ENCODE results near the gene EP400.

EP400 gene

DNA sequence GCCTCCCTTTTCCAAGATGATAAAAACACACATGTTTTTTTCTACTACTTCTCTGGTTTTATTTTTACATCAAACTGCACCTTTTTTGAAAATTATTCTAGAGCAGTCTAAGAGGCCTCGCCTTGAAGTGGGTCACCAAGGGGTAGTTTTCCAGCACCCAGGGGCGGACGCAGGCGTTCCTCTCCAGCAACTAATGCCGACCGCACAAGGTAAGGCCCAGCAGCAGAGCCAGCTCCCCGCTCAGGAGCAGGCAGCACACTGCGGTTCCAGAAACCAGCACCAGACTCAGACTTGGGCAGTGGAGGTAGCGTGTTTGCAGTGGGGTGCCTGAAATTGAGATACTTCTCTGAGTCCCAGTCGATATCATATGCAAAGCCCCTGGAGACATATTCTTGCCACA, 31.6 kb downstream of the EP400 start:
- H3K4me1 ChIP-seq (ENCODE audit: insufficient read depth, low read length, severe bottlenecking) = no peaks in the 10 kb centered on the region
- H3K4me3 ChIP-seq (ENCODE audit: low read depth, low read length, poor library complexity, severe bottlenecking) = no peak overlapping the region
- TF ChIP-seq, protein P1, sequence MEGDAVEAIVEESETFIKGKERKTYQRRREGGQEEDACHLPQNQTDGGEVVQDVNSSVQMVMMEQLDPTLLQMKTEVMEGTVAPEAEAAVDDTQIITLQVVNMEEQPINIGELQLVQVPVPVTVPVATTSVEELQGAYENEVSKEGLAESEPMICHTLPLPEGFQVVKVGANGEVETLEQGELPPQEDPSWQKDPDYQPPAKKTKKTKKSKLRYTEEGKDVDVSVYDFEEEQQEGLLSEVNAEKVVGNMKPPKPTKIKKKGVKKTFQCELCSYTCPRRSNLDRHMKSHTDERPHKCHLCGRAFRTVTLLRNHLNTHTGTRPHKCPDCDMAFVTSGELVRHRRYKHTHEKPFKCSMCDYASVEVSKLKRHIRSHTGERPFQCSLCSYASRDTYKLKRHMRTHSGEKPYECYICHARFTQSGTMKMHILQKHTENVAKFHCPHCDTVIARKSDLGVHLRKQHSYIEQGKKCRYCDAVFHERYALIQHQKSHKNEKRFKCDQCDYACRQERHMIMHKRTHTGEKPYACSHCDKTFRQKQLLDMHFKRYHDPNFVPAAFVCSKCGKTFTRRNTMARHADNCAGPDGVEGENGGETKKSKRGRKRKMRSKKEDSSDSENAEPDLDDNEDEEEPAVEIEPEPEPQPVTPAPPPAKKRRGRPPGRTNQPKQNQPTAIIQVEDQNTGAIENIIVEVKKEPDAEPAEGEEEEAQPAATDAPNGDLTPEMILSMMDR (IDR thresholded peaks at IDR 0.05; ENCODE audit: low read length) = no peak
- no peak for TF ChIP-seq EZH2 (IDR thresholded peaks at IDR 0.05; ENCODE audit: borderline replicate concordance, low read length)
- no peaks in the 10 kb centered on the region for H3K9me2 ChIP-seq (ENCODE audit: low read depth, low read length)
- no peak overlapping the region for H3K4me2 ChIP-seq (ENCODE audit: low read length)
- no peak overlapping the region for H3K9ac ChIP-seq (ENCODE audit: low read length)
- peaks cover 61% of the 10 kb centered on the region for H3K36me3 ChIP-seq (ENCODE audit: insufficient read depth, low read length)
- no peaks in the 10 kb centered on the region for H3K79me2 ChIP-seq (ENCODE audit: insufficient read depth, low read length)
- H3K27ac ChIP-seq (ENCODE audit: low read depth, low read length, poor library complexity, severe bottlenecking) = no peak overlapping the region
- no peaks in the 10 kb centered on the region for H3F3A ChIP-seq (ENCODE audit: insufficient read depth, low read length)
- no peaks in the 10 kb centered on the region for H3K27me3 ChIP-seq (ENCODE audit: insufficient read depth, low read length)
- H4K20me1 ChIP-seq (ENCODE audit: insufficient read depth, low read length) = no peaks in the 10 kb centered on the region
- H3K9me3 ChIP-seq (ENCODE audit: low read length) = no peaks in the 10 kb centered on the region
- H2AFZ ChIP-seq (ENCODE audit: low read length) = no peak overlapping the region

DNA sequence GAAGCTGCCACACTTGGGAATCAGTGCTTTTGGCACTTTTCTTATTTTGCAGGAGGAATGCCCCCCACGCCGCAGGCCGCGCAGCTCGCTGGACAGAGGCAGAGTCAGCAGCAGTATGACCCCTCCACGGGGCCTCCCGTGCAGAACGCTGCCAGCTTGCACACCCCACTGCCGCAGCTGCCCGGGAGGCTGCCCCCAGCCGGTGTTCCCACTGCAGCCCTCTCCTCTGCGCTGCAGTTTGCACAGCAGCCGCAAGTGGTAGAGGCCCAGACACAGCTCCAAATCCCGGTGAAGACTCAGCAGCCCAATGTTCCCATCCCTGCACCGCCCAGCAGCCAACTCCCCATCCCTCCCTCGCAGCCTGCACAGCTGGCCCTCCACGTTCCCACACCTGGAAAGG, 32.3 kb downstream of the EP400 start:
- Histone ChIP-seq H3K9ac (ENCODE audit: low read length) (no peak overlapping the region), H3K27me3 (ENCODE audit: insufficient read depth, low read length) (no peaks in the 10 kb centered on the region), H4K20me1 (ENCODE audit: insufficient read depth, low read length) (no peaks in the 10 kb centered on the region), H3K4me2 (ENCODE audit: low read length) (no peak overlapping the region), H3K4me3 (ENCODE audit: low read depth, low read length, poor library complexity, severe bottlenecking) (no peak overlapping the region), H3K27ac (ENCODE audit: low read depth, low read length, poor library complexity, severe bottlenecking) (no peak overlapping the region), H3F3A (ENCODE audit: insufficient read depth, low read length) (no peaks in the 10 kb centered on the region), H3K4me1 (ENCODE audit: insufficient read depth, low read length, severe bottlenecking) (no peaks in the 10 kb centered on the region), H3K9me2 (ENCODE audit: low read depth, low read length) (no peaks in the 10 kb centered on the region), H3K36me3 (ENCODE audit: insufficient read depth, low read length) (peaks cover 67% of the 10 kb centered on the region), H3K9me3 (ENCODE audit: low read length) (no peaks in the 10 kb centered on the region), H2AFZ (ENCODE audit: low read length) (no peak overlapping the region), H3K79me2 (ENCODE audit: insufficient read depth, low read length) (no peaks in the 10 kb centered on the region)
- no peak for TF ChIP-seq EZH2 (IDR thresholded peaks at IDR 0.05; ENCODE audit: borderline replicate concordance, low read length)
- TF ChIP-seq, protein P1 (IDR thresholded peaks at IDR 0.05; ENCODE audit: low read length) = no peak

DNA sequence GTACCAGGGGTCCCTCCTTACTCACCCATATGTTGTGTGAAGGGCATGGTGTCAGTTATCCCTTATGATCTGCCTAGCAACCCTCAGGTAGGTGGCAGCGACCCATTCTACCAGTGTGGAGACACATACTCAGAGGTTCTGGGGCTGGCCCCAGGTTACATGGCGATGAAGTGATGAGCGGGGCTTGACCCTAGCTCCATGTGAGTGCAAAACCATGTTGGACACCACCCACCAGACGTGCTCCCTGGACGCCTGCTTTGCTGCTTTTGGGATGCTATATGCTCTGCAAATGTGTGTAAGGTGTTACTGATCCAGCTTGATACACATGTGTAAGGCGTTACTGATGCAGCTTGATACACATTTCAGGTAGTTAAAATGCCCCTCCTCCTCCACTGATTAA, 33.3 kb downstream of the EP400 start:
- no peaks in the 10 kb centered on the region for H3K9me2 ChIP-seq (ENCODE audit: low read depth, low read length)
- no peak overlapping the region for H3K4me2 ChIP-seq (ENCODE audit: low read length)
- peaks cover 74% of the 10 kb centered on the region for H3K36me3 ChIP-seq (ENCODE audit: insufficient read depth, low read length)
- no peaks in the 10 kb centered on the region for H3K4me1 ChIP-seq (ENCODE audit: insufficient read depth, low read length, severe bottlenecking)
- no peak overlapping the region for H2AFZ ChIP-seq (ENCODE audit: low read length)
- no peaks in the 10 kb centered on the region for H3F3A ChIP-seq (ENCODE audit: insufficient read depth, low read length)
- TF ChIP-seq EZH2 (IDR thresholded peaks at IDR 0.05; ENCODE audit: borderline replicate concordance, low read length) = no peak
- TF ChIP-seq, protein P1 (IDR thresholded peaks at IDR 0.05; ENCODE audit: low read length) = no peak
- H4K20me1 ChIP-seq (ENCODE audit: insufficient read depth, low read length) = no peaks in the 10 kb centered on the region
- no peaks in the 10 kb centered on the region for H3K79me2 ChIP-seq (ENCODE audit: insufficient read depth, low read length)
- no peak overlapping the region for H3K27ac ChIP-seq (ENCODE audit: low read depth, low read length, poor library complexity, severe bottlenecking)
- H3K9me3 ChIP-seq (ENCODE audit: low read length) = no peaks in the 10 kb centered on the region
- H3K9ac ChIP-seq (ENCODE audit: low read length) = no peak overlapping the region
- no peak overlapping the region for H3K4me3 ChIP-seq (ENCODE audit: low read depth, low read length, poor library complexity, severe bottlenecking)
- no peaks in the 10 kb centered on the region for H3K27me3 ChIP-seq (ENCODE audit: insufficient read depth, low read length)
